ENCODE results near the gene OVCH2. TPM values are rescaled to one million over a fixed set of nuclear protein-coding genes. Genes with fewer than 3 reads are reported as not detected.

OVCH2 gene
- not detected in 5 replicates for total RNA-seq (2022; extraction: Qiagen RNA extraction)

GRCh38 chr11:7706377-7706776 is at the start of gene OVCH2:
TSS of gene OVCH2 (minus strand) at chr11:7706477. CDS start at chr11:7706394, 83 bp downstream.

GRCh38 chr11:7672960-7673723 is 33.1 kb downstream of the OVCH2 start, which contains the start of gene CYB5R2:
TSS of gene CYB5R2 (minus strand) at chr11:7673500. CDS start at chr11:7672825, 675 bp downstream.

Other genes starting within 250 kb of the OVCH2 start
- gene OLFML1, start 221.0 kb downstream of the OVCH2 start, total RNA-seq (2022; extraction: Qiagen RNA extraction): 0.07 TPM in 1 of 5 replicates, not detected in the others
- 8.1 to 10.5 TPM (median 9.6 TPM) in 5 replicates for gene PPFIBP2, start 192.5 kb downstream of the OVCH2 start, total RNA-seq (2022; extraction: Qiagen RNA extraction)
- gene CYB5R2, start 33.0 kb downstream of the OVCH2 start, total RNA-seq (2022; extraction: Qiagen RNA extraction): 4.0 to 6.1 TPM (median 4.4 TPM) in 5 replicates
- gene OR5P2, start 90.5 kb upstream of the OVCH2 start, total RNA-seq (2022; extraction: Qiagen RNA extraction): not detected in 5 replicates
- not detected in 5 replicates for gene OR5P3, start 124.4 kb upstream of the OVCH2 start, total RNA-seq (2022; extraction: Qiagen RNA extraction)
- not detected in 5 replicates for gene OR10A6, start 224.8 kb upstream of the OVCH2 start, total RNA-seq (2022; extraction: Qiagen RNA extraction)
- not detected in 5 replicates for gene OR10A3, start 235.2 kb upstream of the OVCH2 start, total RNA-seq (2022; extraction: Qiagen RNA extraction)

All from A549 treated with AZD2906 at 1 μM for 4 hours (cell line).